BE2C (cell line): ENCODE data around the gene CORO6.

Source experiments
- DNase-seq: peaks from one replicate; pipeline ENCODE4 v3.0.0-alpha.2; 2020
- H3K27me3 ChIP-seq: fragments of 250-450 bp; sonication (Bioruptor Pico); 2 replicates; pipeline ENCODE4 v1.5.1; 2020; ENCODE audit warnings: mild to moderate bottlenecking
- H3K36me3 ChIP-seq: fragments of 250-450 bp; sonication (Bioruptor Pico); 2 replicates; pipeline ENCODE4 v1.5.1; 2020; ENCODE audit warnings: mild to moderate bottlenecking
- H3K4me1 ChIP-seq: fragments of 250-450 bp; sonication (Bioruptor Pico); 2 replicates; pipeline ENCODE4 v1.5.1; 2020
- H3K4me3 ChIP-seq: 2 replicates; pipeline ENCODE4 v1.5.1; 2011; ENCODE audit warnings: low read depth, low read length
- H3K9me3 ChIP-seq: fragments of 250-450 bp; sonication (Bioruptor Pico); 2 replicates; pipeline ENCODE4 v1.5.1; 2020
- CTCF ChIP-seq: IDR thresholded peaks from 2 replicates; pipeline ENCODE4 v1.5.1; 2012; ENCODE audit warnings: mild to moderate bottlenecking, low read depth, low read length

CORO6 gene

DNA sequence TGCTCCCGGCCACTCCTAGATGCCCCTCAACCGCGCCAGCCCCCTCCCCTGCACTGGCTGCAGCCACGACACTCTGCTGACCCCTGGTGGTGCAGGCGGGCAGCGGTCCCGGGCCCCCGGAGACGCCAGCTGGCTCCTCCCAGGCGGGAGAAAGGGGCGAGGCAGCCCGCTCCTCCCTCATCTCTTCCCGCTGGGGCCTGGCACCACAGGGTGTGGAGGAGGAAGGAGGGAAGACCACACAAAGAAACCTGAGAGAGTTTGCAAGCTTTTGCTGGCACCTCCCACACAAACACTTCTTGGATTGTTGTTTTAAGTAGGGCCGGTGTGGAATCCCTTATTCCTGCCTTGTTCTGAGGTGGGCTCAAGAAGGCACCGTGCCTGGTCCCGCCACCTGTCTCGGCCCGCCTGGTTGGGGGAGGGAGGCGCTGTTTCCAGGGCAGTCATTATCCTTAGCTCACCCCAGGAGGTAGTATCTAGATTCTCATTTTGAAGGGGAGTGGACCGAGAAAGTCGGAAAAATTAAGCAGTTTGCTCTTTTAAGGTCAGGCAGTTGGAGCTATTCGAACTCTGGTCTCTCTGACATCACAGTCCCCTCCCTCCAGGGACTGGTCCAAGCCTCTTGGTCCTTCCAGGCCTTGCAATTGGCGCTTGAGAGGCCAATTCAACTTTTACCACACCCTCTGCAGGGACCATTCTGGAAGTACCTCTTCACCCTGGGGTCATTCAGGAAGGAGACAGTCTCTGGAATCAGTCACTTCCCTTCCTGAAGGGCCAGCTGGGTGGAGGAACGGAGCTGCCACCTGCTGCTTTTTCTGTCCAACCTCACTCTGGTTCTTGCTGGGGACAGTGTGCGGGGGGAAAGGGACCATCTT is 30.7 kb downstream of the CORO6 start:
- Histone ChIP-seq H3K27me3 (no peaks in the 10 kb centered on the region), H3K4me3 (peak overlapping the region; percentile 62), H3K4me1 (peaks cover 18% of the 10 kb centered on the region), H3K36me3 (no peaks in the 10 kb centered on the region), H3K9me3 (no peaks in the 10 kb centered on the region)
- peak; percentile 91 for DNase-seq
- TF ChIP-seq CTCF = peak; percentile 76

DNA sequence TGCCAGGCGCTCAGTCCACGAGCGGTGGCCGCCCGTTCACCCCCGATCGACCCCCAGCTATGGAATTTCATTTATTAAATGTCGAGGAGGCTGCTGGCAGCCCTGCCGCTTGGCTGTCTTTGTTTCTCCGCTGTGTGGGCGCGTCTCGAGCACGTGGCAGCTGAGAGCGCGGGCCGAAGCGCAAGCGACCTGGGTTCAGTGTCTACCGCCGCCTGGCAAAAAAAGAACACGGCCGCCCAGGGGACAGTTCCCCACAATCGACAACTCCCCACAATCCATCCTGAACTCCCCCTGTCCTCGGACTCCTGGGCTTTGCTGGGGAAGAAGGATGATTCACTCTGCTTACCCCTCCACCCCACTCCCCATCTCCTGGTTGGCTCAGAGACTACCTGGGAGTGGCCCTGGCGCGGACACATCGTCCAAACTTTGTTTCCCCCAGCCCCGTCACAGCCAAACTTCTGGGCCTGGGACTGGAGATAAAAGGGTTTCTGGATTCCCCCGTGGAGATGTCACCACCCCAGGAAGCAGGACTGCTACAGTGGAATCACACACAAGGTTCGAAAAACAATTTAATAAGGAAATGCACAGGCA is 31.5 kb downstream of the CORO6 start:
- no peak for TF ChIP-seq CTCF
- H3K4me1 ChIP-seq = peaks cover 16% of the 10 kb centered on the region
- peak; percentile 62 for DNase-seq

GRCh38 chr17:29590411-29591145 is 32.1 kb downstream of the CORO6 start:
- H3K36me3 ChIP-seq = no peaks in the 10 kb centered on the region
- TF ChIP-seq CTCF = no peak
- peaks cover 14% of the 10 kb centered on the region for H3K4me1 ChIP-seq
- H3K4me3 ChIP-seq = peak overlapping the region; percentile 62
- H3K27me3 ChIP-seq = no peaks in the 10 kb centered on the region
- no peak for DNase-seq
- no peaks in the 10 kb centered on the region for H3K9me3 ChIP-seq

More for the DNA sequence above, 31.5 kb downstream of the CORO6 start:
- Histone ChIP-seq H3K27me3 (no peaks in the 10 kb centered on the region), H3K9me3 (no peaks in the 10 kb centered on the region), H3K4me3 (peak overlapping the region; percentile 62), H3K36me3 (no peaks in the 10 kb centered on the region)

DNA sequence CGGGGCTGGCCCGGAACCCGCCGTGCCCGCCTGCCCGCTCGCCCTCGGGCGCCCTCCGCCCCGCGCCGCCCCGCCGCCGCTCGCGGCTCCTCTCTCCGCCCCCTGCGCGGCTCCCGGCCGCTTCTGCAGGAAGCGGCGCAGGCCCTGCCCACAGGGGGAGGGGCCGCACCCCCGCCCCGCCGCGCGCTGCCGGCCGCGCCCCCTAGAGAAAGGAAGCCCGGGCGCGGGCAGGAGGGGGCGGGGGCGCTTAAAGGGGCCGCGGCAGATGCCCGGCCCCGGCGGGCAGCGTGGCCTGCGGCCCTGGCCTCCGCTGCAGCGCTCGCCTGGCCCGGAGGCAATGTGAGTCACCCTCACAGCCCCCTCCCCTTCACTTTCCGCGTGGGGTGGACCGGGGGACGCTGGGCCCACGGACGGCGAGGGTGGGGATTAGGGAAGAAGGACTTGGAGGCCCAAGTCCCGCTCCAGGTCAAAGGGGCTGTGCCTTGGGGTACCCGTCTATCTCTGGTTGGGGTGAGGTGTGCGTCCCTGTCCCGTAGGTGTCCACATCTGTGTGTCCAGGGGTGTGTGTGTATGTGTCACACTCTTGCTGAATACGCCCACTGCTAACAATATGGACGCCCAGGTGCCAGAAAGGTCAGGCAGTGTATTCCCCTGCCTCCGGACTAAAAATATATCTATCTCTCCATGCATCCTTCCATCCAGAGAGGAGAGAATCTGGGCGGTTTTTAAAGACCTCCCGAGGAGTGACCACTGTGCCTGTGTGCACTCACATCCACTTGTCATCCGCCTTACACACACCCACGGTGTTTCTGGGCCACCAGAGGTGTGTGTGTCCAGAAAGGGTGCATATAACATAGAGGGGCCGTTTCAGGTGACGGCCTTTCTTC is 32.9 kb downstream of the CORO6 start, which contains the start of gene GIT1:
TSS of gene GIT1 (minus strand) at position 125 of the 887 bp plus-strand sequence. CDS start 270 bp downstream, outside the sequence.
- no peak for TF ChIP-seq CTCF
- Histone ChIP-seq H3K4me3 (peak within 1 kb of the TSS; percentile 66), H3K27me3 (no peaks in the 10 kb centered on the region), H3K4me1 (peaks cover 14% of the 10 kb centered on the region), H3K9me3 (no peaks in the 10 kb centered on the region), H3K36me3 (no peaks in the 10 kb centered on the region)
- peak; percentile 80 for DNase-seq

GRCh38 chr17:29588562-29589411 is 33.9 kb downstream of the CORO6 start:
- Histone ChIP-seq H3K36me3 (no peaks in the 10 kb centered on the region), H3K4me3 (peak overlapping the region; percentile 66), H3K9me3 (no peaks in the 10 kb centered on the region), H3K27me3 (no peaks in the 10 kb centered on the region), H3K4me1 (peaks cover 14% of the 10 kb centered on the region)
- no peak for TF ChIP-seq CTCF
- DNase-seq = no peak
